ENCODE data around the gene GNAQ. TPM values are rescaled to one million over a fixed set of nuclear protein-coding genes. Genes with fewer than 3 reads are reported as not detected.
"Not testable (repeated sequence)": the region's sequence is repeated elsewhere in the genome, so short reads cannot be mapped to it uniquely, and the experiment has no call there.

GNAQ gene
- 21.0 and 29.2 TPM in 2 replicates for total RNA-seq (2014; rRNA removed)
- 12.5 TPM for polyA plus RNA-seq (2012)

DNA sequence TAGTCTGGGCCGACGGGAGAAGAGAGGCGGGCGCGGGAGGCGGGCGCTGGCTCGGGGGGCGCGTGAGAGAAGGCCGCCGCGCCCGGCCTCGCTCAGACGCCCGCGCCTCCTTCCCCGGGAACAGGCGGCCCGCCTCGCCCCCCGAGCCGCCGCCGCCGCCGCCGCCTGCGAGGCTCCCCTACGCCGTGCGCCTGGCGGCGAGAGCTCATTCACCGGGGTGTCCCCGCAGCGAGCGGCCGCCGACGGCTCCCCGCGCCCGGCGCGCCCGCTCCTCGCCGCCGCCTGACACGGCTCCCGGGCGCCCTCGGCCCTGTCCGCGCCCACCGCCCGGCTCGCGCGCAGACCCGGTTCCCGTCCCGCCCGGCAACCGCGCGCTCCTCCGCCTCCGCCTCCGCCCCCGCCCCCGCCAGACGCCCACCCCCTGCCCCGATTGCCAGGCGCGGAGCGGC, at the start of gene GNAQ:
Gene GNAQ (minus strand): TSS at position 368 of the 449 bp plus-strand sequence. CDS start 576 bp downstream, outside the sequence.
- DNase-seq (ENCODE audit: low read depth), result no peak

DNA sequence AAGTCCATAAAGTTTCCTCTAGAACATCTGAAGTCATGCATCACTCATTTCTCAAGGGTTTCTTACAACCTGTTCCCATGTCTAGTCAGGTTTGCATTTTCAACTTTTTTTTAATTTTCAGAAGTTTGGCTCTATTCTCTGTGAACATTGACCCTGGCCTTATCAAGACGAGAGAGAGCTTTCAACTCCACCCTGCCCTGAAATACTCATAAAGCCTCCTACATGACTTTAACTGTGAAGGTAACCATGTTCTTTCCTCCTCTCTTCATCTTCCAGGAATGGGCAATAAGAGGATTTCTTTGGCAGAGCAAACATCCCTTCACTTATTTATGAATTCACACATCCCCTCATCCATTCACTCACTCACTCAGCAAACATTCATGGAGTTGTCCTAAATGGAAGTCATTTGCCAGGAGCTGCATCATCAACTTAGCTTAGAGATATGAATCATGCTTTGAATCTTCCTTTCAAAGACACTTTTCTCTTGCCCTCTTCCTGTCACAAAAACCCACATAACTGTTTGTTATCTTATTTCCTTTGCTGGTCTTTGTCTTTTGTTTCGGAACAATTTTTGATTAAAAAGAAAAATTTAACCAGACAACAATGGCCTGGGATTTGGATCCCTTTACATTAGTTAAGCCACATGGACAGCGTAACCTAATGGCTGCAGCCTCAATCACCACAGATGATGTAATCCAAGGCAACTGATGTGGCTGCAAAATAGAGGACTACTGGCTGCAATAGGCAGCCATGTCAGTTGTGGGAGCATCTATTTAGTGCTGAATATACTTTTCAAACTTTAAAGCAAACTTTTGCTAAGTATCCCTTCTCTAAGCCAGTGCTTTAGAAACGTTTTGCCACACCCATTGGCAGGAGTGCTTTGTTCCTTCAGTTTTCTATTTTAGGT, 43.0 kb upstream of the GNAQ start:
- no peak for DNase-seq (ENCODE audit: low read depth)

DNA sequence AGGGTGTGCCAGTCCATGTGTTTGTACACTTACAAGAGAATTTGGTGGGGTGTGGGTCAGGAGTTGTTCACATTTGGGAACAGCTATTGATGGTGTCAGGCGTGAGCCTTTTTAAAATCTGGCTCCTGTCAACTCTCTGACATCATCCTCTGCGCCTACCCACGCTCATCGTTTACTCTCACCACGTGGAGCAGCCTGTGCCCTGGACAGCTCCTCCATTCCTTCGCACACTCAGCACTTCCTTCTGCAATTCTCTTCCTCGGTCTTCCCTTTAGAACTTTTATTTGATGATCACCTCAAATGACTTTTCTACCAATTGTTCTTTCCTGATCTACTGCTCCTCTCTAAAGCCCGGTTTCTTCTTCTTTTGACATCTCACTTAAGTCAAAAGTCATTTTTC, 42.1 kb upstream of the GNAQ start:
- no peak for DNase-seq (ENCODE audit: low read depth)

DNA sequence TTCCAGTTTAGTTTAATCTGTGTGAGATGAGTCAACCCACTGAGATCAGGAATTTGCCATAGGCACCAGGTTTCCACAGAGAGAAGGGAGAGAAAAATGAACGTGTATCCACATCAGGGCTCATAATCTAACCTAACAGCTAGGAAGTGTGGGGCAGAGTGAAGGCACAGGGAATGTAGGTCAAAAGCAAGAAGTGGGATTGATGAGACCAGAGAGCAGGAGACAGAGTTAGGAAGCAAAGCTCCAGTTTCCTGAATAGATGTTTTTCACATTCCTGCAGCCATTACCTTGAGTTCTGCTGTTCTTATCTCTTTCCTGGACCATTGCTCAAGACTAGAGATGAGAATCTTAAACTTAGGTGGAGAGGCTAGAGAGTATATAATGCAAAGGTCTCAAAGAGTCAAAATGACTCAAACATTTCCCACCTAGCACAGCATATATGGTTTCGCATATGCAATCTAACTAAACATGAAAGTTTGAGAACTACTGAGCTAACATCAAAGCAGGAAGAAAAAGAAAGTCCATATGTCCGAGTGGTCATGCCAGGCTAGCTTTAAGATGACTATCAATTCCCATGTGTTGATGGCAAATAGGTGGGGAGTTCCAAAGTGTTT, 41.1 kb upstream of the GNAQ start:
- no peak for DNase-seq (ENCODE audit: low read depth)

DNA sequence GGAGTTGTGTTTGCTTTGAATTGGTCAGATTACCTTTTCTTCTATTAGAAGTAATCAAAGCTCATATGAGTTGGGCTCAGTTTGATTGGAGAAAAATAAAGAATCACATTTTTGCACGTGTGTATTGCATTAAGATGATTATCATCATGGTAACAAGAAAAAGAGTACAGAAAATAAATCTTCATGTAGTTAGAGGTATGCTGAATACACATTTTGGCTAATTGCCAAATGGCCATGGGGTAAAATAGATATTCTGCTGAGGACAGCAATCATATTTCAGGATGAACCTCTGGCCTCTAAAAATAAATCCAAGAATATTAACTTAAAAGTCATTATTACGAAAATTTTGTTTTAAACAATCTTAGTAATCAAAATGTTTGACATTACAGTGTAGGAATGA, 38.9 kb upstream of the GNAQ start:
- no peak for DNase-seq (ENCODE audit: low read depth)

DNA sequence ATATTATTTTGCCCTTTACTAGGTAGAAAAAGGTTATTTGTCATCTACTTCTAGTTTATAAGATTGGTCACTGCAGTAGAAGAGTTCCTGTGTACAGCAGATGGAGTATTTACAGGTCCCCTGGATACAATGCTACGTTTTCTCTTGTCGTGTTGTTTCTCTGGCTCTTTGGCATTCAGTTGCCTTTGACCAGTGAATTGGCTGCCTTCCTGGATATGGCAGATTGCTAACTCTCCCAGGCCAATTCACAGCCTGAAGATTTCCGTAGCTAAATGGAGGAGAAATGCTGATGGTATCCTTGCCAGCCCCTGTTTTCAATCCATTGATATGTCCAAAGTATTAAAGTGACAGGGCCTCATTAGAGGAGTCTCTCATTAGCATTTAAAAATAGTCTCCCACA, 32.5 kb upstream of the GNAQ start:
- no peak for DNase-seq (ENCODE audit: low read depth)

DNA sequence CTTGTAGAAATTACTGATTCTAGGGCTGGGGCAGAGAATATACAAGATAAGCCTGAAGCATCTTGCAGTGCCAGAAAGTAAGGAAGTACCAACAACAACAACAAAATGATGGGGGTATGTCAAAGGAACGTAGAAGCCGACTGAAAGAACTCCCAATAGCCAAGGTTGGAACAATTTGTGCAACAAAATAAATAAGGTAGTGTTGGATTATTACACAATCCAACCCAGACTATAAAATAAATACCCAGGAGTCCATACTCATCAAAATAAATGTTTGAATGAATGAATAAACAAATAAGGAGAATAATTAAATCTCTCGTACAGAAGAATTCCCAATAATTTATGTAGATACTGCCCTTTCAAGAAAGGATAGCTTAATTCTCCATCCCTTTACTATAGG, 31.1 kb upstream of the GNAQ start:
- DNase-seq (ENCODE audit: low read depth), result no peak

DNA sequence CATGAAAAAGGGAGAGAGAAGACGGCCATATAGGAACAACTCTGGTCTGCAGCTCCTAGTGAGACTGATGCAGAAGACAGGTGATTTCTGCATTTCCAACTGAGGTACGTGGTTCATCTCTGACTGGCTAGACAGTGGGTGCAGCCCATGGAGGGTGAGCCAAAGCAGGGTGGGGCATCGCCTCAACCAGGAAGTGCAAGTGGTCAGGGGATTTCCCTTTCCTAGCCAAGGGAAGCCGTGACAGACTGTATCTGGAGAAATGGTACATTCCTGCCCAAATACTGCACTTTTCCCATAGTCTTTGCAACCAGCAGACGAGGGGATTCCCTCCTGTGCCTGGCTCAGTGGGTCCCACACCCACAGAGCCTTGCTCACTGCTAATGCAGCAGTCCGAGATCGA, 22.6 kb upstream of the GNAQ start:
- not testable (repeated sequence) for DNase-seq (ENCODE audit: low read depth)

DNA sequence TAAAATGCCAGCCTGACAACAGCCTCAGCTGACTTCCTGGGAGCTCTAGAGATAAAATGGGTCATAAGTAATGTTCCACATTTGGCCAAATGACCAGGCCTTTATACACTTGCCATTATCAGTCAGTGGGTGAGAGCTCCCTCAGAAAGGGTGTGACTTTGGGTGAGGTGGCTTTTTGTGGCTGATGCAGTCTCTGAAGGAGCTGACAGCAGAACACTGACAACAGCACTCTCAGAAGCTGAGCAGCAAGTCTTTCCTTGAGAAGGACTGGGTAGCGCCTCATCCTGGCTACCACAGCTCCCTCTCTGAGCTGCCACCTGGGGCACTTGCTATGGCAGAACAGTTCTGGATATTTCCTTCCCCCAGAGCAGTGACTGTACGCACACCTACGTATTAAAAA, 22.0 kb upstream of the GNAQ start:
- no peak for DNase-seq (ENCODE audit: low read depth)

DNA sequence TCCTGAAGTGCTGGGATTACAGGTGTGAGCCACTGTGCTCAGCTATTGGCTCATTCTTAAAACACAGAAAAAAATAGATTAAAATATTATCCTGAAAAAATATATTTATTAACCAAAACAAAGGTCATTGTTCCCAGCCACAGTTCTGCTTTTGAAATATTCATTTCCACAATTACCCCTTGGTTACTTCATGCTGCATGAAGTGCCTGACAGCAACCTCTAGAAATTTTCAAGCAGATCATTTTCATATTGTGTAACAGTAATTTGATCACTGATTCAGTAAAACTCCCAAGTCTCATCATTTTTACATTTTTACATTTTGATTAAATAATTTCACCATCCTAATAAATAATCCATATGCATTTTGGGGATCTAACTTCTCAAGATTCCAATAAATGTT, 18.8 kb upstream of the GNAQ start:
- DNase-seq (ENCODE audit: low read depth), result no peak

DNA sequence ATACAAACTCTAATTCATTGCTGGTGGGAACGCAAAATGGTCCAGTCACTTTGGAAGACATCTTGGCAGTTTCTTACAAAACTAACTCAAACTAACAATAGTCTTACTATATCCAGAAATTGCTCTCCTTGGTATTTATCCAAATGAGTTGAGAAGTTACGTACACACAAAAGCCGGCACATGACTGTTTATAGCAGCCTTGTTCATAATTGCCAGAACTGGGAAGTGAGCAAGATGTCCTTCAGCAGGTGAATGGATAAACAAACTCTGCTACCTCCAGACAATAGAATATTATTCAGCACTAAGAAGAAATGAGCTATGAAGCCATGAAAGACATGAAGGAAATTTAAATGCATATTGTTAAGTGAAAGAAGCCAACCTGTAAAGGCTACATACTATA, 17.9 kb upstream of the GNAQ start:
- no peak for DNase-seq (ENCODE audit: low read depth)

DNA sequence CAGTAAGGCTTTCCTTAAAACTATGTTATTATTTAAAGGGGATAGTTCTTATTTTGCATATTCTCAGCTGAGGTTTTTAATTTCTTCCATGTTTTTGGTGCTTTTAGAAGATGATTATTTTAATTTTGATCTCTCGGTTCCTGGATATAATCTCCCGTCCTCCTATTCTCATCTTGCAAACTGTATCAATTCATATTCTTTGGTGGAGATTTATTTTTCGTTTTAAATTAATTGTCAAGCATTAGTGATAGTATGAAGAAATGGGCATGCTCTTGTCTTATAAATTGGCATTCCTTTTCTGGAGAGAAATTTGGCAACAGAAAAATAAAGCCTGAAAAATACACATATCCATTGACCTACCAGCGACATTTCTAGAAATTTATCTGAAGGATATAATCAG, 15.5 kb upstream of the GNAQ start:
- no peak for DNase-seq (ENCODE audit: low read depth)

DNA sequence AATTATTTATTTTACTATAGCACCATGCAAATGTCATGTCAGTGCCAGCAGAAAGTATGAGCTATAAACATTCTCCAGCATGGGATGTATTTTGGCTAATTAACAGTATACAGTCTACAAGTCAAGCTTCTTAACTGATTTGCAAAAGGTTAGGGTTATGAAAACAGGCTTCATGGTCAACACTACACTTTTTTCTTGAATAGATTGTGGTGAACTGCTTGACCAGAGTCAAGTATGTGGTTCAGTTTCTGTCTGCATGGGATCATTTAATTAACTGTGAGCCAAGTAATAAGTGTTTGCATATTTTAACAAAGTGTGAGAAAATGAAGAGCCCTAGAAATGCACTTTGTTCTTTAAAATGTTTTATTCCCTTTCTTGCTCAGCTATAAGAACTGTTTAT, 14.5 kb upstream of the GNAQ start:
- no peak for DNase-seq (ENCODE audit: low read depth)

DNA sequence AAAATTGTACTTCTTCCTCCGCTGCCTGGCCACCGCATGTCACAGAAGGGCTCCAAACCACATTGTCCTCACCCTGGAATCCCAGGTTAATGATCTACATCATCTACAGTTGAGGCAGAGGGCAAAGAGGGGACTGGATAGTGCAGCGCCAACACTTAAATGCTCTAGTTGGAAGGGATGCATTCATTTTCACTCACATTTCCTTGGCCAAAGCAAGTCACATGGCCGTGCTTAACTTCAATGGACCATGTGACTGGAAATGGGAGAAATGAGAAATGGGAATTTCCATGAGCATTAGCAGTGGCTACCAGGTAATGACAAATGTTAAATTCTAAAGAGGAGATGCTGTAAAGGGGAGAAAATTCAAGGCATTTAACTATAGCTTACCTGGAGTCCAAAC, 13.3 kb upstream of the GNAQ start:
- DNase-seq (ENCODE audit: low read depth), result no peak

DNA sequence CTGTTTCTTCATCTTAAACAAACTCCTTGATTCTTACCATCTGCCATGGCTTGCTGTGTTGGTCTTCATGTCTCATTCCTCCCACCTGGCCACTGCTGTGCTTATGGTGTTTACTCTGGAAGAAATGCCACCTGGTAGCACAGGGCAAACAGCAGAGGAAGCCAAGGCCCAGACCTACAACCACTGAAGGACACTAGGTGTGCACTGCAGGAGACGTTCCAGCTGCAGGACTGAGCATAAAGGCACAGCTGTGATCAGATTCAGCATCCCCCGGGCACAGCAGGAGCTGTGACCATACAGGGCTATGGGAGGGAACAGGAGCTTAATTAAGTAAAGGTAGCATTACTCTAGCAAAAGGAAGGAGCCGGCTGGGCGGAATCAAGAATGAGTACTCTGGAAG, 12.6 kb upstream of the GNAQ start:
- DNase-seq (ENCODE audit: low read depth), result no peak

DNA sequence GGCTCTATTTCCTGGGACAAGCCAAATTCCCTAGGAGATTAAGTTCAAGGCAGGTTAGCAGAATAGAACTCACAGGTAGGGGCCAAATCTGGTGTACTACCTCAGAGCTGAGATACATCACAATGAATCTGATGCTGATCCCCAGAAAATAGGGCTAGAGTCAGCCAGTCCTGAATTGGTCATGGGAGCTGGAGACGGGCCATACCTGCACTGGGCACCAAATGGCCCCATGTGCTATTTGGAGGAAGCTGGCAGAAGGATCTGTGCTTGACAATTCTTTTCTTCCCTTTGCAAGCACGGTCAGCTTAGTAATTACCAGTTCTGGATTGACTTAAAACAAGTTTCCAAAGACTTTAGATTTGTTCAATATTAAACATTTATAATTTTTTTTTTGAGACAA, 10.4 kb upstream of the GNAQ start:
- DNase-seq (ENCODE audit: low read depth), result no peak

DNA sequence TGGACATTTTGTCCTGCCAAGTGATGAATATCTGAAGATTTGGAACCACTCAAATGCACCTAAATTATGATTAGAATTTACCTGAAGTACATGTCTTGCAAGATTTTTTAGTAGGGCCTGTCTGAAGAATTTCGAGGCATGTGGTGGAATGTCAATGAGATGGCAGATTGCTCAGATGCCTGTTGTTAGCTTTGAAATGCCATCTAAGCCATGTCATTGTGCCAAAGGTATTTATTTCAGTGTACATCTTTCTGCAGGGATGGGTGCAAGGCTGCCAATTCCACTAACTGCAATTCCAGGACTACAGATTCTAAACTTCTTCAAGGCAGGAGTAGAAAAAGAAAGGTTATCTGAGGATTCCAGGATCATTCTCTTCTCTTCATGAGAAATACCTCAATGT, 9.1 kb upstream of the GNAQ start:
- DNase-seq (ENCODE audit: low read depth), result no peak

DNA sequence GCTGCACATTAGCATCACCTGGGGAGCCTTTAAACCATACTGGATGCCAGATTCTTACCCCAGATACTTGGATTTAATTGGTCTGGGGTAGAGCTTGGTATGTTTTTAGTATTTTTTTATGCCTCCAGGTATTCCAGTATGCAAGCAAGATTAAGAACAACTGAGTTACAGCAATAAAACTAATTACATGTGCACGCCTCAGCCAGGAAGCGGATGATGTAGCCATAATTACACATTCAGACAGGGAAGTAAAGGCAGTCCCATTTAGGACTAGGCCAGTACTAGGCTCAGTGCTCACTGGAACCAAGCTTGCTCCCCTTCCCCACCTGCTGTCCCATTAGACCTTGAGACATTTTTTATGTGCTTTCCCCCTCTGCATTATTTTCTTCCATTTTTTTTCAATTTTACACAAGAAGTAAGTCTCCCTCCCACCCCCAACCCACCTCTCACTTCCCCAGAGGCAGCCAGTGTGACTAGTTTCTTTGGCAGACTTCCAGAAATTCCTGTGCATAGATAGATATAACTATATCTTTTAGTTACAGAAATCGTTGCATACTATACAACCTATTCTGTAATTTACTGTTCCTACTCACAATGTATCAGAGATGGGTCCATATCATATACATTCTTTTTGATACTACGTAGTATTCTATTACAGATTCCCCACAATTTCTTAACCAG, 7.1 kb upstream of the GNAQ start:
- no peak for DNase-seq (ENCODE audit: low read depth)

DNA sequence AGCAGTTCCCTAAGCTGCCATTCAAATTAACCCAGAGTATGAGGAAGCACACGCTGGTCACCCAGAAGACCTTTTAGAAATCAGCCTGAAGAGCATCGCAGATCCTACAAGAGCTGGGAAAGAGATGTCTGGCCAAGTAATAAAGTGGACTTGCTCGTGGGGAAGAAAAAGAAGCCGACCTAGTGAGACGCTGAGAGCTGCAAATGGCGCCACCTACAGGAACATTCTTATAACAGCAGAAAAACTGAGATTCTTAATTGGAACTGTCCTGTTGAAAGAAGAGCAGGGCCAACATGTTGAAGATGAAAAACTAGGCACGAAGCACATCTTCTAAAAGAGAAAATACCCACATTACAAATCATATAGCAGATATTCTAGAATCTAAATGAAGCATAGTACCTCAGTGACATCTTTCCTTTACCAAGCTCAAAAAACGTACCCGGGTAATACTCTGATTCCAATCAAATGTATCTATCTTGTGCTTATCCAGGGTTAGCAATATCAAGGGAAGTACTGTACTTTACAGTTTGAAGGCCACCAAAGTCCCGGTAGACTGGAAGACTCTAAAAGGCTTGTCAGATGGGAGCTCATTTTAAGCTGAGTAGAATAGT, 3.9 kb upstream of the GNAQ start:
- DNase-seq (ENCODE audit: low read depth), result peak; percentile 70

DNA sequence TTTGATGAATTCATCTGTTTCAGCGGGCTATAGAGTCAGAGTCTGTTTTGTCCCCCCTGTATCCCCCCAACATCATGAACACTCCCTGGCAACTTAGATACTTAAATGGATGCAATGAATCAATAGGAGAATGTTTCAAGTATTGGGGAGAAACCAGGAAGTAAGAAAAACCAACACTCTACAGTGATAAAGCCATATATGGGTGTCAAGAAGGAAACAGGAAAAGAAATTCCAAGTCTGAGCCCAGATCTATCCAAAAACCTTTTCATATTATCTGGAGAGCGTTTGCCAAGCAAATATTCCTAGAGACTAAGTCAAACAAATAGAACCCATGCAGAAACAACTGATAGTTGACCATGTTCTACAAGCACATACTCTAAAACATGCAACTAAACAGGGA, 2.3 kb upstream of the GNAQ start:
- no peak for DNase-seq (ENCODE audit: low read depth)

DNA sequence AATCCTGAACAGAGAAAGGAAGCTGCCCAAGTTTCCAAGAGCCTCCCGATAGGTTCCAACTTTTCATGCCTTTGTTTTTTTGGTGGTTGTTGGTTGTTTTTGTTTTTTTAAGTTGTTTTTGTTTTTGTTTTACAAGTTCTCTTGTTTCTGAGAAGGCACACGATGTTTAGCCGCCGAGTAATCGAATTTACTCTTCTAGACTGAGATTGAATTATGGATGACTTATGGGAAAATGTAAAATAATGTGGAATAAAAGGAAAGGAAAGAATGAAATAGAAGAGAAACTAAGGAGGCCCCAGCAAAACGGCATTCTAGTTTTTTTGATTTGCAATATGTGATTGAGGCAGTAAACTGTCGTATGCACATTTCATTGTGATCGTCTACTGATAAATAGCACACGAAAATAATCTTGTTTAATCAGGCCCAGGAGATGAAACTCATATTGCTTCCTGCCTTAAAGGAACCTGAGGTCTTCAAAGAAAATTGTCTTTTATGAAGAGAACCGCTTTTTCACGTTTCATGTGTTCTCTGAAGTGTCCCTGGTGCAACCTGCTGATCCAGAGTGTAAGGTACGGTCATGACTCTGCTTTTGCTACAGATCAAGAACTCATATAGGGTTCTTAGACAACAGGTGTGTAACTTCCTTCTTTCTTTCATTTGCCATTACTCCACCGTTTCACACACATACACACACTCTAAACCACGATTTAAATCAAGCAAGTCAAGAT, 1.3 kb upstream of the GNAQ start:
- DNase-seq (ENCODE audit: low read depth), result no peak

All from LHCN-M2 (cell line).